DMS53 treated with DMSO at 0.1 percent for 48 hours (cell line): ENCODE results near the gene PIK3R2.
A peak's percentile ranks its signal among the peaks of the same experiment; 100 is the strongest.
"Not testable (repeated sequence)": the region's sequence is repeated elsewhere in the genome, so short reads cannot be mapped to it uniquely, and the experiment has no call there.

Experiments
- DNase-seq: peaks from one replicate; lab custom pipeline; 2025; ENCODE audit not compliant: unreplicated experiment; lab: John Stamatoyannopoulos, UW

The PIK3R2 gene

GRCh38 chr19:18152442-18152816, 534 bp upstream of the PIK3R2 start:
- peak; percentile 82 for DNase-seq

- no peak for DNase-seq
Observed at GRCh38 chr19:18153556-18154134, 682 bp downstream of the PIK3R2 start.

GRCh38 chr19:18155095-18156087, 2.4 kb downstream of the PIK3R2 start:
- DNase-seq = no peak

- no peak for DNase-seq
Observed at GRCh38 chr19:18156268-18156667, 3.3 kb downstream of the PIK3R2 start.

GRCh38 chr19:18156841-18157464, 4.0 kb downstream of the PIK3R2 start:
- peak; percentile 77 for DNase-seq

GRCh38 chr19:18157465-18158063, 4.6 kb downstream of the PIK3R2 start:
- peak; percentile 52 for DNase-seq

GRCh38 chr19:18158467-18158866, 5.5 kb downstream of the PIK3R2 start:
- no peak for DNase-seq

- not testable (repeated sequence) for DNase-seq
Observed at GRCh38 chr19:18159059-18159616, 6.2 kb downstream of the PIK3R2 start.

GRCh38 chr19:18159810-18160209, 6.8 kb downstream of the PIK3R2 start:
- no peak for DNase-seq

GRCh38 chr19:18160493-18160970, 7.6 kb downstream of the PIK3R2 start:
- no peak for DNase-seq

- no peak for DNase-seq
Observed at GRCh38 chr19:18160971-18161635, 8.1 kb downstream of the PIK3R2 start.

GRCh38 chr19:18161636-18162002, 8.7 kb downstream of the PIK3R2 start:
- DNase-seq = no peak

GRCh38 chr19:18164072-18164471, 11.1 kb downstream of the PIK3R2 start:
- DNase-seq = no peak

GRCh38 chr19:18165794-18166544, 13.0 kb downstream of the PIK3R2 start:
- DNase-seq = no peak

- no peak for DNase-seq
Observed at GRCh38 chr19:18167011-18167410, 14.0 kb downstream of the PIK3R2 start.

GRCh38 chr19:18167975-18168645, 15.1 kb downstream of the PIK3R2 start:
- no peak for DNase-seq

- no peak for DNase-seq
Observed at GRCh38 chr19:18168673-18169381, 15.9 kb downstream of the PIK3R2 start.

- DNase-seq = no peak
Observed at GRCh38 chr19:18170714-18171255, 17.8 kb downstream of the PIK3R2 start.
